ENCODE results near the gene UBE2G1. TPM values are rescaled to one million over a fixed set of nuclear protein-coding genes. Genes with fewer than 3 reads are reported as not detected.

UBE2G1 gene
- total and polyA plus RNA-seq, 2 of the 8 experiments (the other 6 are each of a cell fraction or from before 2014, with no cell fraction given), result 73.9 to 170 TPM

DNA sequence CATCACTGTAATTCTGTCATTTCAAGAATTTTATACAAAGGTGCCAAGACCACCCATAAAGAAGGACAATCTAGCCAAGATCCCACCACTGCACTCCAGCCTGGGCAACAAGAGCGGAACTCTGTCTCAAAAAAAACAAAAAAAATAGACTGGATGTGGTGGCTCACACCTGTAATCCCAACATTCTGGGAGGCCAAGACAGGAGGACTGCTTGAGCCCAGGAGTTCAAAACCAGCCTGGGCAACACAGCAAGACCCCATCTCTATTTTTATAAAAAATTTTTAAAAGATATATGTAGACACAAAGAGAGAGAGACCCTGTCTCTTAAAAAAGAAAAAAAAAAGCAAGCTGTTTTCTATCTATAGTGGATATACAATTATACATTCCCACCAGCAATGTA, 8.8 kb downstream of the UBE2G1 start (continued):
- TF ChIP-seq, protein P1, sequence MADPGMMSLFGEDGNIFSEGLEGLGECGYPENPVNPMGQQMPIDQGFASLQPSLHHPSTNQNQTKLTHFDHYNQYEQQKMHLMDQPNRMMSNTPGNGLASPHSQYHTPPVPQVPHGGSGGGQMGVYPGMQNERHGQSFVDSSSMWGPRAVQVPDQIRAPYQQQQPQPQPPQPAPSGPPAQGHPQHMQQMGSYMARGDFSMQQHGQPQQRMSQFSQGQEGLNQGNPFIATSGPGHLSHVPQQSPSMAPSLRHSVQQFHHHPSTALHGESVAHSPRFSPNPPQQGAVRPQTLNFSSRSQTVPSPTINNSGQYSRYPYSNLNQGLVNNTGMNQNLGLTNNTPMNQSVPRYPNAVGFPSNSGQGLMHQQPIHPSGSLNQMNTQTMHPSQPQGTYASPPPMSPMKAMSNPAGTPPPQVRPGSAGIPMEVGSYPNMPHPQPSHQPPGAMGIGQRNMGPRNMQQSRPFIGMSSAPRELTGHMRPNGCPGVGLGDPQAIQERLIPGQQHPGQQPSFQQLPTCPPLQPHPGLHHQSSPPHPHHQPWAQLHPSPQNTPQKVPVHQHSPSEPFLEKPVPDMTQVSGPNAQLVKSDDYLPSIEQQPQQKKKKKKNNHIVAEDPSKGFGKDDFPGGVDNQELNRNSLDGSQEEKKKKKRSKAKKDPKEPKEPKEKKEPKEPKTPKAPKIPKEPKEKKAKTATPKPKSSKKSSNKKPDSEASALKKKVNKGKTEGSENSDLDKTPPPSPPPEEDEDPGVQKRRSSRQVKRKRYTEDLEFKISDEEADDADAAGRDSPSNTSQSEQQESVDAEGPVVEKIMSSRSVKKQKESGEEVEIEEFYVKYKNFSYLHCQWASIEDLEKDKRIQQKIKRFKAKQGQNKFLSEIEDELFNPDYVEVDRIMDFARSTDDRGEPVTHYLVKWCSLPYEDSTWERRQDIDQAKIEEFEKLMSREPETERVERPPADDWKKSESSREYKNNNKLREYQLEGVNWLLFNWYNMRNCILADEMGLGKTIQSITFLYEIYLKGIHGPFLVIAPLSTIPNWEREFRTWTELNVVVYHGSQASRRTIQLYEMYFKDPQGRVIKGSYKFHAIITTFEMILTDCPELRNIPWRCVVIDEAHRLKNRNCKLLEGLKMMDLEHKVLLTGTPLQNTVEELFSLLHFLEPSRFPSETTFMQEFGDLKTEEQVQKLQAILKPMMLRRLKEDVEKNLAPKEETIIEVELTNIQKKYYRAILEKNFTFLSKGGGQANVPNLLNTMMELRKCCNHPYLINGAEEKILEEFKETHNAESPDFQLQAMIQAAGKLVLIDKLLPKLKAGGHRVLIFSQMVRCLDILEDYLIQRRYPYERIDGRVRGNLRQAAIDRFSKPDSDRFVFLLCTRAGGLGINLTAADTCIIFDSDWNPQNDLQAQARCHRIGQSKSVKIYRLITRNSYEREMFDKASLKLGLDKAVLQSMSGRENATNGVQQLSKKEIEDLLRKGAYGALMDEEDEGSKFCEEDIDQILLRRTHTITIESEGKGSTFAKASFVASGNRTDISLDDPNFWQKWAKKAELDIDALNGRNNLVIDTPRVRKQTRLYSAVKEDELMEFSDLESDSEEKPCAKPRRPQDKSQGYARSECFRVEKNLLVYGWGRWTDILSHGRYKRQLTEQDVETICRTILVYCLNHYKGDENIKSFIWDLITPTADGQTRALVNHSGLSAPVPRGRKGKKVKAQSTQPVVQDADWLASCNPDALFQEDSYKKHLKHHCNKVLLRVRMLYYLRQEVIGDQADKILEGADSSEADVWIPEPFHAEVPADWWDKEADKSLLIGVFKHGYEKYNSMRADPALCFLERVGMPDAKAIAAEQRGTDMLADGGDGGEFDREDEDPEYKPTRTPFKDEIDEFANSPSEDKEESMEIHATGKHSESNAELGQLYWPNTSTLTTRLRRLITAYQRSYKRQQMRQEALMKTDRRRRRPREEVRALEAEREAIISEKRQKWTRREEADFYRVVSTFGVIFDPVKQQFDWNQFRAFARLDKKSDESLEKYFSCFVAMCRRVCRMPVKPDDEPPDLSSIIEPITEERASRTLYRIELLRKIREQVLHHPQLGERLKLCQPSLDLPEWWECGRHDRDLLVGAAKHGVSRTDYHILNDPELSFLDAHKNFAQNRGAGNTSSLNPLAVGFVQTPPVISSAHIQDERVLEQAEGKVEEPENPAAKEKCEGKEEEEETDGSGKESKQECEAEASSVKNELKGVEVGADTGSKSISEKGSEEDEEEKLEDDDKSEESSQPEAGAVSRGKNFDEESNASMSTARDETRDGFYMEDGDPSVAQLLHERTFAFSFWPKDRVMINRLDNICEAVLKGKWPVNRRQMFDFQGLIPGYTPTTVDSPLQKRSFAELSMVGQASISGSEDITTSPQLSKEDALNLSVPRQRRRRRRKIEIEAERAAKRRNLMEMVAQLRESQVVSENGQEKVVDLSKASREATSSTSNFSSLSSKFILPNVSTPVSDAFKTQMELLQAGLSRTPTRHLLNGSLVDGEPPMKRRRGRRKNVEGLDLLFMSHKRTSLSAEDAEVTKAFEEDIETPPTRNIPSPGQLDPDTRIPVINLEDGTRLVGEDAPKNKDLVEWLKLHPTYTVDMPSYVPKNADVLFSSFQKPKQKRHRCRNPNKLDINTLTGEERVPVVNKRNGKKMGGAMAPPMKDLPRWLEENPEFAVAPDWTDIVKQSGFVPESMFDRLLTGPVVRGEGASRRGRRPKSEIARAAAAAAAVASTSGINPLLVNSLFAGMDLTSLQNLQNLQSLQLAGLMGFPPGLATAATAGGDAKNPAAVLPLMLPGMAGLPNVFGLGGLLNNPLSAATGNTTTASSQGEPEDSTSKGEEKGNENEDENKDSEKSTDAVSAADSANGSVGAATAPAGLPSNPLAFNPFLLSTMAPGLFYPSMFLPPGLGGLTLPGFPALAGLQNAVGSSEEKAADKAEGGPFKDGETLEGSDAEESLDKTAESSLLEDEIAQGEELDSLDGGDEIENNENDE (IDR thresholded peaks at IDR 0.05; ENCODE audit: insufficient replicate concordance, low read length), result no peak

Data from H1 (cell line).